Measurements from ENCODE around the gene PTPRD. TPM values are rescaled to one million over a fixed set of nuclear protein-coding genes. Genes with fewer than 3 reads are reported as not detected.

The PTPRD gene
- total and polyA plus RNA-seq, 9 of the 15 experiments (the other 6 are each of a cell fraction or from before 2014, with no cell fraction given), result 0.11 TPM; not detected in 8

DNA sequence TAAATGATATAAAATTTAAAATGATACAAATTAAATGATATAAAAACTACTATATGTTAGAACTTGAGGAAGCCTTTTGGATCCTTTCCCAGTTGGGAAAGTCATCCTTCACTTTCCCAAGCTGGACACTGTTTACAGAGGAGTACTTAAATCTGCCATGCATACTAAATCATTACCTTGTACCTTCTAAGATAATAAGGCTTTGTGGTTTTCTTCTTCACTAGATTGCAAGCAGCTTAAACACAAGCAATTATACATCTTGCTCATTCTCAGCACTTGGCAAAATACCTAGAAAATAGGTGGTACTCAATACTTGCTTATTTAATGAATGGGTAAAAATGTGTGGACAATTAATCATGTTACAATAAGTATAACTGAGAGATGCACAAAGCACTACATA, 666.8 kb downstream of the PTPRD start:
- Histone ChIP-seq H2AFZ (ENCODE audit: low read depth, low read length) (no peak overlapping the region), H3K4me2 (ENCODE audit: insufficient read depth, low read length) (no peak overlapping the region), H3K9me1 (ENCODE audit: control insufficient read depth, insufficient read depth, low read length) (no peaks in the 10 kb centered on the region), H3K36me3 (ENCODE audit: control insufficient read depth, insufficient read depth, low read length) (no peaks in the 10 kb centered on the region), H3K9me3 (replicated peaks; ENCODE audit: control insufficient read depth, insufficient read depth, low read depth, low read length) (no peaks in the 10 kb centered on the region), H3K9ac (ENCODE audit: insufficient read depth in 1 of 2, low read depth in 2 of 2, low read length in 2 of 2) (no peak overlapping the region), H3K27ac (ENCODE audit: extremely low read depth, low read depth, low read length) (no peak overlapping the region), H3K27me3 (ENCODE audit: control insufficient read depth in 2 of 2, insufficient read depth in 2 of 2, low read length in 2 of 2) (no peaks in the 10 kb centered on the region), H3K4me3 (no peak overlapping the region), H4K20me1 (replicated peaks; ENCODE audit: control insufficient read depth, insufficient read depth, low read length) (no peaks in the 10 kb centered on the region), H3K4me1 (replicated peaks in 1 of 2; ENCODE audit: control insufficient read depth in 2 of 2, insufficient read depth in 2 of 2, low read length in 2 of 2) (no peaks in the 10 kb centered on the region), H3K79me2 (ENCODE audit: control insufficient read depth, insufficient read depth, low read length) (no peaks in the 10 kb centered on the region)
- FAIRE-seq, result no peak
- BruUV-seq (replicated peaks), result no TSS peak
- intact Hi-C loops (cut with micrococcal nuclease) (no loop called here), in situ Hi-C loops (cut with MboI) (no loop called here)
- TF ChIP-seq ZFP36 (IDR thresholded peaks at IDR 0.05; ENCODE audit: low read depth, low read length, partially characterized antibody) (no peak), HDAC3 (IDR thresholded peaks at IDR 0.05; ENCODE audit: borderline replicate concordance, partially characterized antibody) (no peak)
- TF ChIP-seq, protein P1, sequence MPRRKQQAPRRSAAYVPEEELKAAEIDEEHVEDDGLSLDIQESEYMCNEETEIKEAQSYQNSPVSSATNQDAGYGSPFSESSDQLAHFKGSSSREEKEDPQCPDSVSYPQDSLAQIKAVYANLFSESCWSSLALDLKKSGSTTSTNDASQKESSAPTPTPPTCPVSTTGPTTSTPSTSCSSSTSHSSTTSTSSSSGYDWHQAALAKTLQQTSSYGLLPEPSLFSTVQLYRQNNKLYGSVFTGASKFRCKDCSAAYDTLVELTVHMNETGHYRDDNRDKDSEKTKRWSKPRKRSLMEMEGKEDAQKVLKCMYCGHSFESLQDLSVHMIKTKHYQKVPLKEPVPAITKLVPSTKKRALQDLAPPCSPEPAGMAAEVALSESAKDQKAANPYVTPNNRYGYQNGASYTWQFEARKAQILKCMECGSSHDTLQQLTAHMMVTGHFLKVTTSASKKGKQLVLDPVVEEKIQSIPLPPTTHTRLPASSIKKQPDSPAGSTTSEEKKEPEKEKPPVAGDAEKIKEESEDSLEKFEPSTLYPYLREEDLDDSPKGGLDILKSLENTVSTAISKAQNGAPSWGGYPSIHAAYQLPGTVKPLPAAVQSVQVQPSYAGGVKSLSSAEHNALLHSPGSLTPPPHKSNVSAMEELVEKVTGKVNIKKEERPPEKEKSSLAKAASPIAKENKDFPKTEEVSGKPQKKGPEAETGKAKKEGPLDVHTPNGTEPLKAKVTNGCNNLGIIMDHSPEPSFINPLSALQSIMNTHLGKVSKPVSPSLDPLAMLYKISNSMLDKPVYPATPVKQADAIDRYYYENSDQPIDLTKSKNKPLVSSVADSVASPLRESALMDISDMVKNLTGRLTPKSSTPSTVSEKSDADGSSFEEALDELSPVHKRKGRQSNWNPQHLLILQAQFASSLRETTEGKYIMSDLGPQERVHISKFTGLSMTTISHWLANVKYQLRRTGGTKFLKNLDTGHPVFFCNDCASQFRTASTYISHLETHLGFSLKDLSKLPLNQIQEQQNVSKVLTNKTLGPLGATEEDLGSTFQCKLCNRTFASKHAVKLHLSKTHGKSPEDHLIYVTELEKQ (CRISPR knock-in tag; IDR thresholded peaks at IDR 0.05), result no peak
- TF ChIP-seq, protein P2, sequence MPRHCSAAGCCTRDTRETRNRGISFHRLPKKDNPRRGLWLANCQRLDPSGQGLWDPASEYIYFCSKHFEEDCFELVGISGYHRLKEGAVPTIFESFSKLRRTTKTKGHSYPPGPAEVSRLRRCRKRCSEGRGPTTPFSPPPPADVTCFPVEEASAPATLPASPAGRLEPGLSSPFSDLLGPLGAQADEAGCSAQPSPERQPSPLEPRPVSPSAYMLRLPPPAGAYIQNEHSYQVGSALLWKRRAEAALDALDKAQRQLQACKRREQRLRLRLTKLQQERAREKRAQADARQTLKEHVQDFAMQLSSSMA (CRISPR knock-in tag; IDR thresholded peaks at IDR 0.05), result no peak
- no peak for DNase-seq (ENCODE audit: extremely low read depth in 1 of 4, low spot score in 3 of 4)
- ChIA-PET POLR2A (no interaction called here), CTCF (ENCODE audit: low intra/inter-chr PET ratio) (no interaction called here)
- ATAC-seq, result no peak
